HepG2 (cell line): ENCODE measurements around the gene HNRNPUL2. TPM values are rescaled to one million over a fixed set of nuclear protein-coding genes. Genes with fewer than 3 reads are reported as not detected.
A peak's percentile ranks its signal among the peaks of the same experiment; 100 is the strongest.

Experiments used
- AHDC1 ChIP-seq: sonication (generic); formaldehyde crosslinking; IDR thresholded peaks from 2 replicates; pipeline ENCODE4 v1.5.1; 2020; ENCODE audit warnings: mild to moderate bottlenecking, missing genetic modification reagents, borderline replicate concordance
- CREBL2 ChIP-seq: sonication (generic); formaldehyde crosslinking; IDR thresholded peaks from 2 replicates; pipeline ENCODE4 v1.8.1; 2023; ENCODE audit warnings: missing genetic modification reagents, mild to moderate bottlenecking, borderline replicate concordance
- DRAP1 ChIP-seq: IDR thresholded peaks from 2 replicates; pipeline ENCODE4 v1.6.1; 2016; ENCODE audit warnings: missing genetic modification reagents, missing compliant biosample characterization
- FOXP1 ChIP-seq, 2 experiments: fragments of 450-650 bp in 1 of 2; IDR thresholded peaks; 2 replicates each; pipeline ENCODE4 v1.6.1; 2017 to 2018; ENCODE audit warnings: antibody characterized with exemption in 1 of 2
- HNRNPLL ChIP-seq: fragments of 200-400 bp; formaldehyde crosslinking; IDR thresholded peaks from 2 replicates; pipeline ENCODE4 v1.6.1; 2017; ENCODE audit warnings: mild to moderate bottlenecking, low read depth, low read length; ENCODE audit not compliant: poor library complexity, severe bottlenecking
- MAFK ChIP-seq, 2 experiments: IDR thresholded peaks in 1 of 2; conservative IDR thresholded peaks in 1 of 2; 2 replicates each; pipeline ENCODE4 v1.6.1; 2011; ENCODE audit warnings: improper control_type of control experiment in 2 of 2, low read length in 2 of 2
- MIER2 ChIP-seq: IDR thresholded peaks from 2 replicates; pipeline ENCODE4 v1.6.1; 2016; ENCODE audit warnings: missing biosample characterization, missing genetic modification reagents
- MIER3 ChIP-seq: IDR thresholded peaks from 2 replicates; pipeline ENCODE4 v1.6.1; 2016; ENCODE audit warnings: missing compliant biosample characterization, borderline replicate concordance
- NPAS2 ChIP-seq: sonication (generic); formaldehyde crosslinking; IDR thresholded peaks from 2 replicates; pipeline ENCODE4 v1.8.0; 2022; ENCODE audit warnings: mild to moderate bottlenecking, missing genetic modification reagents, borderline replicate concordance
- POLR2A ChIP-seq, 2 experiments: IDR thresholded peaks; 2 replicates each; pipeline ENCODE4 v1.6.1; 2011; ENCODE audit warnings: low read depth in 2 of 2, low read length in 2 of 2, mild to moderate bottlenecking in 1 of 2, moderate library complexity in 1 of 2; ENCODE audit not compliant: insufficient read depth in 1 of 2
- RFXANK ChIP-seq: IDR thresholded peaks from 2 replicates; pipeline ENCODE4 v1.6.1; 2016
- SRSF1 ChIP-seq: fragments of 200-400 bp; formaldehyde crosslinking; optimal IDR thresholded peaks from 2 replicates; pipeline ENCODE3; 2017; ENCODE audit warnings: mild to moderate bottlenecking, low read depth, low read length, moderate library complexity
- TFAP4 ChIP-seq: sonication (generic); IDR thresholded peaks from 2 replicates; pipeline ENCODE4 v1.6.1; 2016; ENCODE audit warnings: low read depth, borderline replicate concordance
- ZBTB4 ChIP-seq: sonication (generic); formaldehyde crosslinking; IDR thresholded peaks from 2 replicates; pipeline ENCODE4 v1.4.0; 2020; ENCODE audit warnings: missing genetic modification reagents, mild to moderate bottlenecking, borderline replicate concordance
- ZNF256 ChIP-seq: sonication (generic); formaldehyde crosslinking; conservative IDR thresholded peaks from 2 replicates; pipeline ENCODE4 v1.4.0; 2020; ENCODE audit warnings: missing genetic modification reagents
- ZNF878 ChIP-seq: sonication (generic); formaldehyde crosslinking; IDR thresholded peaks from 2 replicates; pipeline ENCODE4 v1.8.1; 2023; ENCODE audit warnings: mild to moderate bottlenecking, missing genetic modification reagents, moderate library complexity
- polyA plus RNA-seq, 8 experiments: library from polyadenylated mRNA; depleted of rRNA in 3 of 8; stranded (reverse) in 7 of 8; unstranded in 1 of 8; fragments of >200 nt; fragmentation: Illumina TruSeq in 4 of 8; extraction: Trizol in 4 of 8; gene quantifications; 2 replicates each; pipeline versions ENCODE4 v1.2.1 to v1.2.3, GENCODE V29; 2011 to 2016; ENCODE audit warnings: low read depth in 4 of 8, missing spikeins in 1 of 8, mixed read lengths in 1 of 8; ENCODE audit not compliant: insufficient read depth in 1 of 8
- total RNA-seq, 5 experiments: library from RNA; depleted of rRNA; stranded (reverse); fragments of >200 nt; fragmentation: Illumina TruSeq; extraction: Trizol; gene quantifications; 2 replicates each; pipeline ENCODE4 v1.2.3, GENCODE V29; 2016; ENCODE audit warnings: low read depth in 1 of 5

Gene HNRNPUL2
- total and polyA plus RNA-seq, 2 of the 13 experiments (the other 11 are each of a cell fraction or from before 2014, with no cell fraction given), result 8.4 to 9.6 TPM

GRCh38 chr11:62678770-62679696 lies 48.2 kb downstream of the HNRNPUL2 start, which contains the start of gene UBXN1 (continued):
- TF ChIP-seq CREBL2 (CRISPR knock-in tag) (0 out of 2 replicates have a peak, but pooled peaks have one; percentile 33), MAFK (conservative IDR thresholded peaks at IDR 0.05 in 1 of 2, IDR thresholded peaks at IDR 0.05 in 1 of 2; ENCODE audit: low read length in 2 of 2) (no peak), POLR2A (IDR thresholded peaks at IDR 0.05; ENCODE audit: insufficient read depth in 1 of 2, low read depth in 2 of 2, low read length in 2 of 2) (peak; percentile 72 to 79), NPAS2 (no peak), ZNF256 (0 out of 2 replicates have a peak, but pooled peaks have one; percentile 13), AHDC1 (CRISPR knock-in tag) (0 out of 2 replicates have a peak, but pooled peaks have one; percentile 11), DRAP1 (CRISPR knock-in tag) (peak; percentile 36; the same call in 1 of the 2 replicates), MIER2 (no peak), ZBTB4 (CRISPR knock-in tag) (peak; percentile 58; the same call in 1 of the 2 replicates), RFXANK (CRISPR knock-in tag) (no peak), HNRNPLL (peak; percentile 60), FOXP1 (IDR thresholded peaks at IDR 0.05) (no peak), FOXP1 (CRISPR knock-in tag; IDR thresholded peaks at IDR 0.05) (no peak), ZNF878 (CRISPR knock-in tag) (peak; percentile 72; the same call in 1 of the 2 replicates), SRSF1 (peak; percentile 93), MIER3 (CRISPR knock-in tag) (peak; percentile 51; the same call in 1 of the 2 replicates), TFAP4 (no peak)
